Measurements from ENCODE around the gene COPS9.

COPS9 gene

DNA sequence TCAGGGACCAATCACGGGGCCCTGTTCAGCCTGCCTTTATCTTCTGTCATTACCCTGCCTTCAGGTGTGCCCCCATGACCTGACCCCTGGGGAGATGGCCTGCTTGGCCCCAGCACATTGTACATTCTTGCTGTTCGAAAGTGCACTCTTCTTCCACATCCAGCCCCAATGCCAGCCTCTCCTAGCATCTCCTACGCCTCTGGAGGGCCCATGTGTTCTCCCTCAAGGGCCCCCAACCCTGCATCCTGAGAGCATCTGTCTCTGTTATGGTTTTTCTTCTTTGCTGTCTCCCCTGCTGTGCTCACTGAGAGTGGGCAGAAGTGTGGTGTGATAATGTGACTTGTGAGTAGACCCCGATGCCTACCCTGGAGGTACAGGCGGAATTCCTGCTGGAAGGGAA, 45.9 kb upstream of the COPS9 start:
- TF ChIP-seq, protein P1, sequence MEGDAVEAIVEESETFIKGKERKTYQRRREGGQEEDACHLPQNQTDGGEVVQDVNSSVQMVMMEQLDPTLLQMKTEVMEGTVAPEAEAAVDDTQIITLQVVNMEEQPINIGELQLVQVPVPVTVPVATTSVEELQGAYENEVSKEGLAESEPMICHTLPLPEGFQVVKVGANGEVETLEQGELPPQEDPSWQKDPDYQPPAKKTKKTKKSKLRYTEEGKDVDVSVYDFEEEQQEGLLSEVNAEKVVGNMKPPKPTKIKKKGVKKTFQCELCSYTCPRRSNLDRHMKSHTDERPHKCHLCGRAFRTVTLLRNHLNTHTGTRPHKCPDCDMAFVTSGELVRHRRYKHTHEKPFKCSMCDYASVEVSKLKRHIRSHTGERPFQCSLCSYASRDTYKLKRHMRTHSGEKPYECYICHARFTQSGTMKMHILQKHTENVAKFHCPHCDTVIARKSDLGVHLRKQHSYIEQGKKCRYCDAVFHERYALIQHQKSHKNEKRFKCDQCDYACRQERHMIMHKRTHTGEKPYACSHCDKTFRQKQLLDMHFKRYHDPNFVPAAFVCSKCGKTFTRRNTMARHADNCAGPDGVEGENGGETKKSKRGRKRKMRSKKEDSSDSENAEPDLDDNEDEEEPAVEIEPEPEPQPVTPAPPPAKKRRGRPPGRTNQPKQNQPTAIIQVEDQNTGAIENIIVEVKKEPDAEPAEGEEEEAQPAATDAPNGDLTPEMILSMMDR (IDR thresholded peaks at IDR 0.05; ENCODE audit: unreplicated experiment in 3 of 3), result no peak
- H3K36me3 Mint-ChIP-seq (ENCODE audit: low read depth), result no peaks in the 10 kb centered on the region
- H3K4me1 Mint-ChIP-seq, result peaks cover 4% of the 10 kb centered on the region
- H3K27me3 Mint-ChIP-seq (ENCODE audit: low read depth), result peaks cover 36% of the 10 kb centered on the region
- peaks cover 9% of the 10 kb centered on the region for H3K9me3 Mint-ChIP-seq
- H3K4me3 Mint-ChIP-seq, result no peak overlapping the region
- no peak overlapping the region for H3K27ac Mint-ChIP-seq

DNA sequence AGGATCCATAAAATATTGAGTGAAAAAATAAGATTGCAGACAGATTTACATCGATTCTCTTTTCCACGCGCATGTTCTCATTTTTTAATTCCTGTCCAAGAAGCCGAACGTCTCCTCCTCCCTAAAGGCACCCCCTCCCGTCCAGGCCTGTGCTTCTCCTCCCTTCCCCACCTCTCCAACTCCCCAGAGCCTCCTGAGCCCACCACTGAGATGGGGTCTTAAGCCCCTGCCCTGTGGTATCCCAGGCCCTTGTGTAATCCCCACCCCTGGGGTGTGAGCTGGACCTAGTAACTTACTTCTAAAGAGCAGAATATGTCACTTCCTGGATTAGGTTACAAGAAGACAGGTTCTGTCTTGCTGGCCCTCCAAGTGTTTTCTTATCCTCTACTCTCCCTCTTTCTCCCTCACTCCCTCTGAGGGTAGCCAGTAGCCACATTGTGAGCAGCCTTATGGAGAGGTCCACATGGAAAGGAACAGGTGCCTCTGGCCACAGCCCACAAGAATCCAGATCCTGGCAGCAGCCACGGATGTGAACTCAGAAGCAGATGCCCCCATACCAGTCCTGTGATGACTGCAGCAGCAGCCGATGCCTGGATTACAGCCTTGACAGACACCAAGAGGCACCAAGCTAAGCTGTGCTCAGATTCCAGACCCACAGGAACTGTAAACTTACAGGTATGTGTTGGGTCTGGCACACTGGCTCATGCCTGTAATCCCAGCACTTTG, 44.0 kb upstream of the COPS9 start:
- H3K9me3 Mint-ChIP-seq, result no peaks in the 10 kb centered on the region

DNA sequence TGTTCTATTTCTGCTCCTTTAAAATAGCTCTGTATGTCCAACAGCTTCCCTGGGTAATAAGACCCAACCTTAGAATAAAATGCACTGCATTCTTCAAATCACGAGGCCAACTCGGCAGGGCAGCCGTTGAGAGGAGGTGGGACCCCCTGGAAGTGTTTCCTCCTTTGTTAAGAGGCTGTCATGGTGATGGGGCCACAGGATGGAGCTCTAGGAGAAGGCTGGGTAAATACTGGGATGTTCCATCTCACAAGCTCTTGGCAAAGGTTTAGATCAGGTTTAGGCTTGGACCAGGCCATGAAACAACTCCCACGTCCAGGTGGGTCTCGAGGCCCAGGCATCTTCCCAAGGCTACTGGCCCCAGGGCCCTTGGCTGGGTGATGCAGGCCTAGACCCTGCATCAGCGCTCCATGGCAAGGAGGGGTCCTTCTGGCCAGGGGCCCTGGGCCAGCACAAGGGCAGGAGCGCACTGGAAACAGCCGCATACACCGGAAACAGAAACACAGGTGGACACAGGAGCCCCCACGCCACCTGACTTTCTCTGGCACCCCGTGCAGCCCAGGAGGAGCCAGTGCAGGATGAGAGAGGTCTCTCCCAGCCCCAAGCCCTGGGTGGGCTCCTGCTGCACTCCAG, 43.2 kb upstream of the COPS9 start:
- Mint-ChIP-seq H3K27ac (no peak overlapping the region), H3K9me3 (no peaks in the 10 kb centered on the region), H3K4me3 (no peak overlapping the region), H3K4me1 (peaks cover 4% of the 10 kb centered on the region), H3K36me3 (ENCODE audit: low read depth) (no peaks in the 10 kb centered on the region), H3K27me3 (ENCODE audit: low read depth) (peaks cover 33% of the 10 kb centered on the region)
- TF ChIP-seq, protein P1 (IDR thresholded peaks at IDR 0.05; ENCODE audit: unreplicated experiment in 3 of 3), result no peak

More for the DNA sequence above, 44.0 kb upstream of the COPS9 start:
- H3K27ac Mint-ChIP-seq, result no peak overlapping the region
- no peak overlapping the region for H3K4me3 Mint-ChIP-seq
- no peaks in the 10 kb centered on the region for H3K36me3 Mint-ChIP-seq (ENCODE audit: low read depth)
- H3K27me3 Mint-ChIP-seq (ENCODE audit: low read depth), result peaks cover 41% of the 10 kb centered on the region
- TF ChIP-seq, protein P1 (IDR thresholded peaks at IDR 0.05; ENCODE audit: unreplicated experiment in 3 of 3), result no peak
- peaks cover 4% of the 10 kb centered on the region for H3K4me1 Mint-ChIP-seq

DNA sequence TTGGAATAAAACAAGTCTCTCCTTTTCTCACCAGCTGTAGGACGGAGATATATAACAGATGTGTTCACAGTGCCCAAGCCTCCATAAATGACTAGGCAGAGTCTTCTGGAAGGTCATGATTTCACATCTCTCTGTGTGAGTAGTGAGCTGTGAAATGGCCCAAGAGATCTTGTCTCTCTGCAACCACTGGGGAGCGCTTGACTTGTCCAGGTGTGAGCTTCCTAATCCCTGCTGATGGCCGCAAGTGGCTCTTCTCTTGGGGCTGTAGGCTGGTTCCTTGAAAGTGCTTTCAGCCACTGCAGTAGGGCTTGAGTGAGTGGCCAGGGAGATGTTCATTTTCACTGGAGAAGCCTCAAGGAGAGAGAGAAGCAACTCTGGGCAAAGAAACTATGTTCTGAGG, 42.5 kb upstream of the COPS9 start:
- no peaks in the 10 kb centered on the region for H3K9me3 Mint-ChIP-seq
- H3K27ac Mint-ChIP-seq, result no peak overlapping the region
- peaks cover 32% of the 10 kb centered on the region for H3K27me3 Mint-ChIP-seq (ENCODE audit: low read depth)
- TF ChIP-seq, protein P1 (IDR thresholded peaks at IDR 0.05; ENCODE audit: unreplicated experiment in 3 of 3), result no peak
- no peaks in the 10 kb centered on the region for H3K36me3 Mint-ChIP-seq (ENCODE audit: low read depth)
- no peak overlapping the region for H3K4me3 Mint-ChIP-seq
- peaks cover 4% of the 10 kb centered on the region for H3K4me1 Mint-ChIP-seq

DNA sequence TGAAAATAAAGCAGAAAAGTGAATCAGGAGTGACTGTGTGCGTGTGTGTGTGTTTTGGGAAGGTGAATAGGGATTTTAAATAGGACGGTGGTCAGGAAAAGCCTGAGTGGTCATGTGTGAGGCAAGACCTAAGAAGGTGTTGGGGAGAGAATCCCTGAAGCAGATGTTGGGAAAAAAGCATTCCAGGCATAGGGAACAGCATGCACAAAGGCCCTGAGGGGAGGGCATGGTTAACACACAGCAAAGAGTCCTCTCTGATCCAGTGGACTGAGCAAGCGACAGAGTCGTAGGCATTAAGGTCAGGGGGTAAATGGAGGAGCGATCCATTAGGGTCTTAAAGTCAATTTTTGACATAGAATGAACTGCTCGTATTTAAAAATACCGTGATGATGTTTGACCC, 38.4 kb upstream of the COPS9 start:
- Mint-ChIP-seq H3K27ac (no peak overlapping the region), H3K36me3 (ENCODE audit: low read depth) (no peaks in the 10 kb centered on the region), H3K27me3 (ENCODE audit: low read depth) (peaks cover 20% of the 10 kb centered on the region), H3K9me3 (no peaks in the 10 kb centered on the region), H3K4me3 (no peak overlapping the region), H3K4me1 (peaks cover 12% of the 10 kb centered on the region)
- TF ChIP-seq, protein P1 (IDR thresholded peaks at IDR 0.05; ENCODE audit: unreplicated experiment in 3 of 3), result no peak

All from nephron (organoid).